H1 (cell line): ENCODE results near the gene ADAMTS14. TPM values are rescaled to one million over a fixed set of nuclear protein-coding genes. Genes with fewer than 3 reads are reported as not detected.

ENCODE experiments used
- CHD7 ChIP-seq: fragments of 300-600 bp; sonication (generic); IDR thresholded peaks from 2 replicates; pipeline ENCODE4 v1.7.1; 2012; ENCODE audit warnings: low read length, moderate library complexity, mild to moderate bottlenecking, inconsistent platforms; ENCODE audit not compliant: insufficient replicate concordance
- MAX ChIP-seq: IDR thresholded peaks from 2 replicates; pipeline ENCODE4 v1.6.1; 2012; ENCODE audit warnings: inconsistent platforms
- RFX5 ChIP-seq: IDR thresholded peaks from 2 replicates; pipeline ENCODE4 v1.6.1; 2011; ENCODE audit warnings: low read depth, low read length, improper control_type of control experiment, borderline replicate concordance
- RNF2 ChIP-seq: fragments of 200-900, 300-1000 bp; sonication (generic); IDR thresholded peaks from 2 replicates; pipeline ENCODE4 v1.7.1; 2016; ENCODE audit warnings: borderline replicate concordance, low read depth, mild to moderate bottlenecking, antibody characterized with exemption, low read length; ENCODE audit not compliant: poor library complexity, severe bottlenecking; ENCODE audit errors: missing control alignments
- TBP ChIP-seq: IDR thresholded peaks from 2 replicates; pipeline ENCODE4 v1.6.1; 2011; ENCODE audit warnings: low read depth, low read length, improper control_type of control experiment
- polyA plus RNA-seq, 7 experiments: library from polyadenylated mRNA; depleted of rRNA in 3 of 7; stranded (reverse) in 5 of 7; unstranded in 2 of 7; fragments of >200 nt in 5 of 7; fragments of 200-250 nt in 2 of 7; gene quantifications; 1 replicate in 5 of 7; 2 replicates in 1 of 7; 4 replicates in 1 of 7; pipeline versions ENCODE4 v1.2.1 to v1.2.3, GENCODE V29; 2011 to 2013; ENCODE audit warnings: missing spikeins in 2 of 7, mixed read lengths in 2 of 7
- total RNA-seq: library from RNA; stranded (reverse); fragmentation: NEBNext Ultra II Directional; extraction: Animal tissue kit (Norgen Biotek cat#: 25700); gene quantifications from 2 replicates; pipeline ENCODE4 v1.2.1, GENCODE V29; 2021

The ADAMTS14 gene
- total and polyA plus RNA-seq, 2 of the 8 experiments (the other 6 are each of a cell fraction or from before 2014, with no cell fraction given), result 2.0 to 2.3 TPM

GRCh38 chr10:70807556-70807955 is 135.2 kb downstream of the ADAMTS14 start (continued):
- TF ChIP-seq CHD7, result no peak
- TF ChIP-seq RNF2, result no peak
- no peak for TF ChIP-seq MAX
- TF ChIP-seq RFX5, result no peak
- TF ChIP-seq TBP, result no peak
- TF ChIP-seq, all 59 proteins: peak for 0
